OCI-LY1 (cell line): Measurements from ENCODE around the gene MAD1L1.

Source experiments
- CTCF ChIP-seq: fragments of 200-600 bp; sonication (generic), shearing (Covaris generic); IDR thresholded peaks from 2 replicates; pipeline ENCODE4 v1.5.1; 2017; ENCODE audit warnings: mild to moderate bottlenecking, antibody characterized with exemption, low read length, moderate library complexity, mixed read lengths
- EZH2 ChIP-seq: fragments of 200-600 bp; sonication (generic), shearing (Covaris generic); IDR thresholded peaks from 2 replicates; pipeline ENCODE4 v1.8.0; 2017; ENCODE audit warnings: borderline replicate concordance, mixed run types, mild to moderate bottlenecking, antibody characterized with exemption, low read length, moderate library complexity, mixed read lengths

- TF ChIP-seq CTCF = no peak
- TF ChIP-seq EZH2 = no peak
Measured at GRCh38 chr7:2172311-2173188, 60.2 kb downstream of the MAD1L1 start.
